ENCODE results near the gene SNX1.
A peak's percentile ranks its signal among the peaks of the same experiment; 100 is the strongest.

SNX1 gene

DNA sequence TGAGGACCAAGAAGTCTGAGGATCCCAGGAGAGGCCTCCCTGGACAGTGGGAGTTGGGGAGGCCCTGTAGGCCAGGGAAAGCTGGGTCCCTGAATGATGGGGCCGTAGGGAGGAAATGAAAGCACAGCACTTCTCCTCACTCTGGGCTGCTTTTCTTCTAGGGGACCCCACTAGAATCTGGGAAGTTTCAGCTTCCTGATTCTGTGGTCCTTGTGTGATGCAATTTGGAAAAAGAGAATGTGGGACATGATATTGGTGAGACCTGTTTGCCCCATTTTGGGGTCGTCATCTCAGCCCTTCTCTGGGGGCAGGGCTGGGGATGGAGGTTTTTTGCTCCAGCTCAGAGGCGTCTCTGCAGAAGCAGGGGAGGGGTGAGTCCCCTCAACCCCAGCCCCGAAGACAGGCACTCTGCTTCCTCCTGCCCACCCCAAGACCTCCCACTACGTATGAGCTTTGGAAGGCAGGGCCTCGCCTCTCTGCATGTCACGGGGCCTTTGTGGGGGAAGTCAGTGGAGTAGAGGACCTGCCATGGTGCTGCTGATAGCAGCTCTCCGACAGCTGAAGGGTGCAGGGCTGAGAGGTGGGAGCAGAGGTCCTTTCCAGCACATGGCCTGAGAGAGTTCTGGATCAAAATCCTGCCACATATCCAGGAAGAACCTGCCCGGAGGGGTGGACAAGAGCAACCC, 54.3 kb downstream of the SNX1 start:
- no peak for TF ChIP-seq ZFX (IDR thresholded peaks at IDR 0.05; ENCODE audit: borderline replicate concordance)
- TF ChIP-seq, protein P1, sequence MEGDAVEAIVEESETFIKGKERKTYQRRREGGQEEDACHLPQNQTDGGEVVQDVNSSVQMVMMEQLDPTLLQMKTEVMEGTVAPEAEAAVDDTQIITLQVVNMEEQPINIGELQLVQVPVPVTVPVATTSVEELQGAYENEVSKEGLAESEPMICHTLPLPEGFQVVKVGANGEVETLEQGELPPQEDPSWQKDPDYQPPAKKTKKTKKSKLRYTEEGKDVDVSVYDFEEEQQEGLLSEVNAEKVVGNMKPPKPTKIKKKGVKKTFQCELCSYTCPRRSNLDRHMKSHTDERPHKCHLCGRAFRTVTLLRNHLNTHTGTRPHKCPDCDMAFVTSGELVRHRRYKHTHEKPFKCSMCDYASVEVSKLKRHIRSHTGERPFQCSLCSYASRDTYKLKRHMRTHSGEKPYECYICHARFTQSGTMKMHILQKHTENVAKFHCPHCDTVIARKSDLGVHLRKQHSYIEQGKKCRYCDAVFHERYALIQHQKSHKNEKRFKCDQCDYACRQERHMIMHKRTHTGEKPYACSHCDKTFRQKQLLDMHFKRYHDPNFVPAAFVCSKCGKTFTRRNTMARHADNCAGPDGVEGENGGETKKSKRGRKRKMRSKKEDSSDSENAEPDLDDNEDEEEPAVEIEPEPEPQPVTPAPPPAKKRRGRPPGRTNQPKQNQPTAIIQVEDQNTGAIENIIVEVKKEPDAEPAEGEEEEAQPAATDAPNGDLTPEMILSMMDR (IDR thresholded peaks at IDR 0.05) = no peak

DNA sequence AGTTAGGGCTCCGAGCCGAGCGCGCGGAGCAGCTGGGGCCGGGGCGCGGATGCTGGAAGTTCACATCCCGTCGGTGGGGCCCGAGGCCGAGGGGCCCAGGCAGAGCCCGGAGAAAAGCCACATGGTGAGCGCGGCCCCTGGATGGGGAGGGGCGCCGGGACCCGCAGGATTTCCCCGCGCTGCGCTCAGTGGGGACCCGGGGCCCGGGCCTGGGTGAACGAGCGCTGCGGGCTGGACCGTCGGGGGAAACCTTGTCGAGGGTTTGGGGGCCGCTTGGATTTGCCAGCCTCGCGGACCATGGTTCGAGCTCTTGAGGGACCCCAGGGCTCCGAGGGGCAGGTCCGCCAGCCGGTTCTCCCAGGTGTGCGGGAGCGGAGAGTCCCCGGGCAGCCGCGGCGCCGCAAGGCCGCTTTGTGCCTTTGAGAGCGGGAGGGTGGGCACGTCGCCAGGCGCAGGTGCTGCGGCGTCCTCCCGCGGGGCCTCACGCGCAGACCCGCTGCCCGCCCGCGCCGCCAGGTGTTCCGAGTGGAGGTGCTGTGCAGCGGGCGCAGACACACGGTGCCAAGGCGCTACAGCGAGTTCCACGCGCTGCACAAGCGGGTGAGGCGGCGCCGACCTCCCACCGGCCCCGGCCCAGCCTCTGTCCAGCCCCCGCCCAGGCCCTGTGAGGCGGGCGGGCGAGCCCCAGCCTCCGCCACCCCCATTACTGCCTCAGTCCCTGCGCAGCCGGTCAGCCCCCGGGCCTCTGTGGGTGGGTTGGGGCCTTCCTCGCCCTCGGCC, 56.1 kb downstream of the SNX1 start, which contains the start of gene SNX22:
Gene SNX22, plus strand, starts transcription at position 5 of the 780 bp plus-strand sequence. Its CDS starts 45 bp downstream, at position 50.
- peak within 1 kb of the TSS; percentile 80 for H3K27ac ChIP-seq
- TF ChIP-seq ZFX (IDR thresholded peaks at IDR 0.05; ENCODE audit: borderline replicate concordance) = no peak
- TF ChIP-seq, protein P1 (IDR thresholded peaks at IDR 0.05) = peak; percentile 14; the same call in 1 of the 2 replicates

More for the DNA sequence above, 54.3 kb downstream of the SNX1 start:
- no peak overlapping the region for H3K27ac ChIP-seq

DNA sequence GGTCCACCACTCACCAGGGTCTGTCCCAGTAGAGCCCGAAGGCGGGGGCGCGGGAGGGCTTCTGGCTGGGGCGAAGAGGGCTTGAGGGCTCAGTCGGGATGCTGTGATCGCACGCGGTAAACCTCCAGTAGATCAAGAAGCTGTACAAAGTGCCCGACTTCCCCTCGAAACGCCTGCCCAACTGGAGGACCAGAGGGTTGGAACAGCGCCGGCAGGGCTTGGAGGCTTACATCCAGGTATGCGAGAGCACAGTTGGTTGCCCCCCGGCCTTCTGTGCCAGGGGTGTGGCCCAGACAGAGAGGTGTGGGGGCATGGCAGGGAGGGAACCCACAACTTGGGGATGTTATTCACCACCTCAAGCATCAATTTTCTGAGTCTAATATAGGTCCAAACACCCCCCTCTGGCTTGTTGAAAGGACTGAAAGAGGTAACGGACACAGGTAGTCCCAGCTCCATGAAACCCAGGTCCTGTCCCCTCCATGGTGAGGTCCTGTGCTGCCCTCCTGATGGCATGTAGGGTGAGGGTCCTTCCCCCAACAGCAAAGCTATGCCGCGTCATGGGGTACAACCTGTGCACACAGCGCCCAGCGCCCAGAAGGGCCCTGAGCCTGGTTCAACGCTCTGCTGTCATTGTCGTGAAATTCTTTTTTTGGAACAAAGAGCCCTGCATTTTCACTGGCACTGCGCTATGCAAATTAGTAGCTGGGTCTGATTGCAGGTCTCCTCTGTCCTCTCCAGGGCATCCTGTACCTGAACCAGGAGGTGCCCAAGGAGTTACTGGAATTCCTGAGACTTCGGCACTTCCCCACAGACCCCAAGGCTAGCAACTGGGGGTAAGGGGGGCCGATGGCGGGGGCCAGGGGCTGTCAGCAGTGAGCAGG, 57.0 kb downstream of the SNX1 start:
- peak overlapping the region; percentile 80 for H3K27ac ChIP-seq
- TF ChIP-seq ZFX (IDR thresholded peaks at IDR 0.05; ENCODE audit: borderline replicate concordance) = no peak
- TF ChIP-seq, protein P1 (IDR thresholded peaks at IDR 0.05) = no peak

DNA sequence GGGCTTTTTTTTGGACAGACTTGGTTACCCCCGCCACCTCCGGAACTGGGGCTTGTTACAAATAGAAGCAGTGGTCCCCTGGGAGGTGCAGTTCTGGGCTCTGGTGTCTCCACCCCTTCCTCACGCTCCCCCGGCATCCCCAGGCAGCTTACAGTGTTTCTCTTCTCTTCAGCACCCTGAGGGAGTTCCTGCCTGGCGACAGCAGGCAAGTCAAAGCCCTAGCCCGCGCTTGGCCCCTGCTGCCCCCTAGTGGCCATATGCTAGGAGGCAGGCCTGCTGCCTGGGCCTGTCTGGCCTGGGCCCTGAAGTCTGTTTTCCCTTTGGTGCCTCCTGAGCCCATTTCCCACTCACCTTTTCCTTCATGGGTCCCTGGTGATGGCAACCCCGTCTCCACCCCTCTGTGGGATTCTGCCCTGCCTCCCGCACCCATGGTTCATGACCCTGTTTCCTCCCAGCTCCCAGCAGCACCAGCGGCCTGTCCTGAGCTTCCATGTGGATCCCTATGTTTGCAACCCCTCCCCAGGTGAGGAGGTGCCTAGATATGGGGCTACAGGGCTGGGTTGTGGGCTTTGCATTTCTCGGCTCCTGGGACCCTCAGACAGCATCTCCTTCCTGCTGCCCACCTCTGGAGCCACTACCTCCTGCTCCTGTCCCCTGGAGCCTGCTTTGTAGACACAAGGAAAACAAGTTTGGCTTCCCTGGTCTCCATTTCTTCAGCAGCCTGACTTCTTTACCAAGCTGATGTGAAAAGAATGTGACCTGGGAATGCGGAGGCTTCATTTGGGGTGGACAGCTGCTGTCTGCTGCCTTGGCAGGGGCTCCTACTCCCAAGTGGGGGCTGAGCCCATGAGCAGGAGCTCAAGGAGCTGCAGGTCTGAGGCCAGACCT, 57.9 kb downstream of the SNX1 start:
- peak overlapping the region; percentile 80 for H3K27ac ChIP-seq
- TF ChIP-seq, protein P1 (IDR thresholded peaks at IDR 0.05) = peak; percentile 99
- no peak for TF ChIP-seq ZFX (IDR thresholded peaks at IDR 0.05; ENCODE audit: borderline replicate concordance)

DNA sequence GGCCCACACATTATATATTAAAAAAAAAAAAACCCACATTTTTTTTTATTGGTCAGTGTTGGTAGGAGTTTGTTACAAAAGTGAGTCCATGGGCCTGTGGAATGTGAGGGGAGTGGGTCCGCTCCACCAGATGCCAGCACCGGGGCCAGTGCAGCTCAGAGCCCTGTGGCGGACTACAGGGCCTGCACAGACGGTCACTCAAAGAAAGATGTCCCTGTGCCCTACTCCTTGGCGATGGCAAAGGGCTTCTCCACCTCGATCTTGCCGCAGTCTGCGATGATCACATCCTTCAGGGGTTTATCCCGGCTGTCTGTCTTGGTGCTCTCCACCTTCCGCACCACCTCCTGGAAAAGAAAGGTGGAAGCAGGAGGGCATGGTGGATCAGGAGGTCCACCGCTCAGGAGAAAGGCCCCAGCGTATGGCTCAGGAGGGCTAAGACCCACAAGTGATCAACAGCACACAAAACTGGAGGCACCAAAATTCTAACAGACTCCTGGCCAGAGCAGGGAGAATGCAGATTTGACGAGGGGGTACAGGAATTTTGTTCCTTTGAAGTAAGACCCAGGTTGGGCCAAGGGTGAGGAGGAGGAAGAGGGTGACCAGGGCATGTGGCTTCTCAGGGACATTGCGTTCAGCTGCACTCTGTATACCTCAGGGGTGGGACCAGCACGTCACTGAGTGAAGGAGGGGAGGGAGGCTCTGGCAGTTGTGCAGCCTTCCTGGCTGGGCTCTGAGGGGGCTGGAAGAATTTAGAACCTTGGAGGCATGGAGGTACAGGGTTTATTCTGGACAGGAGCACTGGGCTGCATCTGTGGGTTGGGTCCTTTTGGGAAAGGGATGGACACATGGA, 60.2 kb downstream of the SNX1 start:
- H3K27ac ChIP-seq = peak overlapping the region; percentile 80
- TF ChIP-seq, protein P1 (IDR thresholded peaks at IDR 0.05) = no peak
- TF ChIP-seq ZFX (IDR thresholded peaks at IDR 0.05; ENCODE audit: borderline replicate concordance) = no peak

All from 22Rv1 (cell line).